Measurements from ENCODE around the gene DMKN.
A peak's percentile ranks its signal among the peaks of the same experiment; 100 is the strongest.

Gene DMKN

GRCh38 chr19:35516310-35516709, 2.9 kb upstream of the DMKN start:
- no peak overlapping the region for H3K18ac ChIP-seq (ENCODE audit: low read depth in 1 of 2, low read length in 2 of 2)
- no peak overlapping the region for H2AK5ac ChIP-seq (ENCODE audit: low read length, severe bottlenecking)
- no peak overlapping the region for H3K4ac ChIP-seq (ENCODE audit: low read depth in 1 of 2, low read length in 2 of 2)
- H2BK15ac ChIP-seq (ENCODE audit: low read depth, poor library complexity, severe bottlenecking), result no peak overlapping the region
- H3K27me3 ChIP-seq (ENCODE audit: control insufficient read depth in 1 of 2, insufficient read depth in 1 of 2, low read length in 2 of 2), result peaks cover 3 to 31% of the 10 kb centered on the region in 2 experiments
- H3K9me3 ChIP-seq (ENCODE audit: control insufficient read depth, low read length), result no peaks in the 10 kb centered on the region
- 75% methylated on average over 2 of the region's 3 CpGs for WGBS
- no peak overlapping the region for H3K4me3 ChIP-seq (ENCODE audit: insufficient read depth in 1 of 2, low read depth in 1 of 2, low read length in 2 of 2)
- H2AFZ ChIP-seq (ENCODE audit: low read depth, low read length), result no peak overlapping the region
- H3K14ac ChIP-seq (ENCODE audit: low read length in 2 of 2), result no peak overlapping the region
- H3K4me2 ChIP-seq (ENCODE audit: low read length, poor library complexity, severe bottlenecking), result no peak overlapping the region
- H2BK120ac ChIP-seq (ENCODE audit: low read depth, low read length), result no peak overlapping the region
- H3K23ac ChIP-seq (ENCODE audit: low read length in 2 of 2), result no peak overlapping the region
- H2BK12ac ChIP-seq (ENCODE audit: low read length in 2 of 2), result no peak overlapping the region
- peaks cover 9% of the 10 kb centered on the region for H3K4me1 ChIP-seq (ENCODE audit: control insufficient read depth, insufficient read depth, low read depth, low read length)
- H3K27ac ChIP-seq (ENCODE audit: low read length, poor library complexity, severe bottlenecking), result no peak overlapping the region
- H2BK5ac ChIP-seq (ENCODE audit: low read depth, low read length, poor library complexity, severe bottlenecking), result no peak overlapping the region
- H3K9ac ChIP-seq (ENCODE audit: low read length), result no peak overlapping the region
- no peaks in the 10 kb centered on the region for H3K36me3 ChIP-seq (ENCODE audit: control insufficient read depth in 1 of 2, insufficient read depth in 2 of 2, low read depth in 1 of 2, low read length in 2 of 2)
- no peaks in the 10 kb centered on the region for H3K79me1 ChIP-seq (replicated peaks; ENCODE audit: low read length, poor library complexity, severe bottlenecking)
- DNase-seq, result no peak
- H4K91ac ChIP-seq (ENCODE audit: low read length), result no peak overlapping the region
- no peak overlapping the region for H4K8ac ChIP-seq (ENCODE audit: low read length)

- peak; percentile 18 for DNase-seq
- no peak overlapping the region for H2BK120ac ChIP-seq (ENCODE audit: low read depth, low read length)
- peak overlapping the region; percentile 74 for H3K9ac ChIP-seq (ENCODE audit: low read length)
- H3K36me3 ChIP-seq (ENCODE audit: control insufficient read depth in 1 of 2, insufficient read depth in 2 of 2, low read depth in 1 of 2, low read length in 2 of 2), result no peaks in the 10 kb centered on the region
- H2AFZ ChIP-seq (ENCODE audit: low read depth, low read length), result no peak overlapping the region
- H3K4me1 ChIP-seq (ENCODE audit: control insufficient read depth, insufficient read depth, low read depth, low read length), result peaks cover 18% of the 10 kb centered on the region
- peak overlapping the region; percentile 60 for H2BK15ac ChIP-seq (ENCODE audit: low read depth, poor library complexity, severe bottlenecking)
- peak overlapping the region in 1 of 2 experiments; percentile 60 for H3K4me3 ChIP-seq (ENCODE audit: insufficient read depth in 1 of 2, low read depth in 1 of 2, low read length in 2 of 2)
- peak overlapping the region in 1 of 2 experiments; percentile 47 for H2BK12ac ChIP-seq (ENCODE audit: low read length in 2 of 2)
- no peak overlapping the region for H2AK5ac ChIP-seq (ENCODE audit: low read length, severe bottlenecking)
- no peak overlapping the region for H3K4ac ChIP-seq (ENCODE audit: low read depth in 1 of 2, low read length in 2 of 2)
- no peak overlapping the region for H4K91ac ChIP-seq (ENCODE audit: low read length)
- no peak overlapping the region for H3K4me2 ChIP-seq (ENCODE audit: low read length, poor library complexity, severe bottlenecking)
- H4K8ac ChIP-seq (ENCODE audit: low read length), result no peak overlapping the region
- H3K23ac ChIP-seq (ENCODE audit: low read length in 2 of 2), result no peak overlapping the region
- peaks cover 20 to 50% of the 10 kb centered on the region in 2 experiments for H3K27me3 ChIP-seq (ENCODE audit: control insufficient read depth in 1 of 2, insufficient read depth in 1 of 2, low read length in 2 of 2)
- H2BK5ac ChIP-seq (ENCODE audit: low read depth, low read length, poor library complexity, severe bottlenecking), result no peak overlapping the region
- H3K27ac ChIP-seq (ENCODE audit: low read length, poor library complexity, severe bottlenecking), result no peak overlapping the region
- H3K79me1 ChIP-seq (replicated peaks; ENCODE audit: low read length, poor library complexity, severe bottlenecking), result no peaks in the 10 kb centered on the region
- WGBS, result 38% methylated on average over 20 of the region's 20 CpGs
- H3K9me3 ChIP-seq (ENCODE audit: control insufficient read depth, low read length), result no peaks in the 10 kb centered on the region
- peak overlapping the region in 1 of 2 experiments; percentile 41 for H3K18ac ChIP-seq (ENCODE audit: low read depth in 1 of 2, low read length in 2 of 2)
- H3K14ac ChIP-seq (ENCODE audit: low read length in 2 of 2), result no peak overlapping the region
These were observed 897 bp upstream of the DMKN start for GRCh38 chr19:35514282-35514809.

GRCh38 chr19:35512831-35513627, 420 bp downstream of the DMKN start:
- Histone ChIP-seq H2BK15ac (ENCODE audit: low read depth, poor library complexity, severe bottlenecking) (no peak overlapping the region), H3K9ac (ENCODE audit: low read length) (no peak overlapping the region), H2AFZ (ENCODE audit: low read depth, low read length) (no peak overlapping the region), H2BK12ac (ENCODE audit: low read length in 2 of 2) (no peak overlapping the region), H3K18ac (ENCODE audit: low read depth in 1 of 2, low read length in 2 of 2) (no peak overlapping the region), H3K4ac (ENCODE audit: low read depth in 1 of 2, low read length in 2 of 2) (no peak overlapping the region), H2BK5ac (ENCODE audit: low read depth, low read length, poor library complexity, severe bottlenecking) (no peak overlapping the region), H3K4me3 (ENCODE audit: insufficient read depth in 1 of 2, low read depth in 1 of 2, low read length in 2 of 2) (peak overlapping the region in 1 of 2 experiments; percentile 51), H2BK120ac (ENCODE audit: low read depth, low read length) (no peak overlapping the region), H3K23ac (ENCODE audit: low read length in 2 of 2) (no peak overlapping the region), H3K36me3 (ENCODE audit: control insufficient read depth in 1 of 2, insufficient read depth in 2 of 2, low read depth in 1 of 2, low read length in 2 of 2) (no peaks in the 10 kb centered on the region), H4K8ac (ENCODE audit: low read length) (peak overlapping the region; percentile 15), H2AK5ac (ENCODE audit: low read length, severe bottlenecking) (no peak overlapping the region), H3K4me1 (ENCODE audit: control insufficient read depth, insufficient read depth, low read depth, low read length) (peaks cover 14% of the 10 kb centered on the region), H3K79me1 (replicated peaks; ENCODE audit: low read length, poor library complexity, severe bottlenecking) (no peaks in the 10 kb centered on the region), H4K91ac (ENCODE audit: low read length) (no peak overlapping the region), H3K14ac (ENCODE audit: low read length in 2 of 2) (peak overlapping the region in 1 of 2 experiments; percentile 35), H3K9me3 (ENCODE audit: control insufficient read depth, low read length) (no peaks in the 10 kb centered on the region), H3K4me2 (ENCODE audit: low read length, poor library complexity, severe bottlenecking) (no peak overlapping the region), H3K27me3 (ENCODE audit: control insufficient read depth in 1 of 2, insufficient read depth in 1 of 2, low read length in 2 of 2) (peaks cover 27 to 63% of the 10 kb centered on the region in 2 experiments), H3K27ac (ENCODE audit: low read length, poor library complexity, severe bottlenecking) (no peak overlapping the region)
- 81% methylated on average over 15 of the region's 15 CpGs for WGBS
- no peak for DNase-seq

GRCh38 chr19:35511337-35511736, 2.1 kb downstream of the DMKN start:
- Histone ChIP-seq H3K27ac (ENCODE audit: low read length, poor library complexity, severe bottlenecking) (no peak overlapping the region), H4K8ac (ENCODE audit: low read length) (no peak overlapping the region), H3K27me3 (ENCODE audit: control insufficient read depth in 1 of 2, insufficient read depth in 1 of 2, low read length in 2 of 2) (peaks cover 35 to 74% of the 10 kb centered on the region in 2 experiments), H3K36me3 (ENCODE audit: control insufficient read depth in 1 of 2, insufficient read depth in 2 of 2, low read depth in 1 of 2, low read length in 2 of 2) (no peaks in the 10 kb centered on the region), H2BK5ac (ENCODE audit: low read depth, low read length, poor library complexity, severe bottlenecking) (no peak overlapping the region), H3K9ac (ENCODE audit: low read length) (no peak overlapping the region), H2AFZ (ENCODE audit: low read depth, low read length) (no peak overlapping the region), H2BK15ac (ENCODE audit: low read depth, poor library complexity, severe bottlenecking) (no peak overlapping the region), H3K9me3 (ENCODE audit: control insufficient read depth, low read length) (no peaks in the 10 kb centered on the region), H3K4me1 (ENCODE audit: control insufficient read depth, insufficient read depth, low read depth, low read length) (peaks cover 14% of the 10 kb centered on the region), H3K4ac (ENCODE audit: low read depth in 1 of 2, low read length in 2 of 2) (no peak overlapping the region), H4K91ac (ENCODE audit: low read length) (no peak overlapping the region), H3K4me3 (ENCODE audit: insufficient read depth in 1 of 2, low read depth in 1 of 2, low read length in 2 of 2) (no peak overlapping the region), H2AK5ac (ENCODE audit: low read length, severe bottlenecking) (no peak overlapping the region), H3K79me1 (replicated peaks; ENCODE audit: low read length, poor library complexity, severe bottlenecking) (no peaks in the 10 kb centered on the region), H2BK120ac (ENCODE audit: low read depth, low read length) (no peak overlapping the region), H3K23ac (ENCODE audit: low read length in 2 of 2) (no peak overlapping the region), H3K4me2 (ENCODE audit: low read length, poor library complexity, severe bottlenecking) (no peak overlapping the region), H2BK12ac (ENCODE audit: low read length in 2 of 2) (no peak overlapping the region), H3K18ac (ENCODE audit: low read depth in 1 of 2, low read length in 2 of 2) (no peak overlapping the region), H3K14ac (ENCODE audit: low read length in 2 of 2) (no peak overlapping the region)
- 84% methylated on average over 7 of the region's 7 CpGs for WGBS
- DNase-seq, result no peak
